ENCODE data around the gene PLA2G6.

GRCh38 chr22:38173641-38173906 lies 8.1 kb downstream of the PLA2G6 start:
- TF ChIP-seq CTCF (conservative IDR thresholded peaks at IDR 0.05; ENCODE audit: low read length), result no peak
- no peak for TF ChIP-seq EZH2phosphoT487 (IDR thresholded peaks at IDR 0.05; ENCODE audit: borderline replicate concordance, low read depth, low read length)

Data from OCI-LY7 (cell line).